Thyroid gland (tissue), 4 donors: Measurements from ENCODE around the gene FNBP1.

Experiments used
- POLR2A ChIP-seq, 2 donors: fragments of 450-650 bp; IDR thresholded peaks; one replicate each; pipeline ENCODE4 v1.6.1; 2017; ENCODE audit warnings: antibody characterized with exemption in 2 of 2, mild to moderate bottlenecking in 2 of 2, moderate library complexity in 1 of 2
- TF ChIP-seq, protein P1 (sequence below), 6 experiments: fragments of 200-600 bp in 3 of 6; fragments of 450-650 bp in 3 of 6; sonication (generic) in 3 of 6; IDR thresholded peaks; one replicate each; pipeline ENCODE4 v1.5.1; 2016 to 2019; ENCODE audit warnings: antibody characterized with exemption in 6 of 6, mild to moderate bottlenecking in 2 of 6, inconsistent platforms in 1 of 6, moderate library complexity in 1 of 6

DNA sequence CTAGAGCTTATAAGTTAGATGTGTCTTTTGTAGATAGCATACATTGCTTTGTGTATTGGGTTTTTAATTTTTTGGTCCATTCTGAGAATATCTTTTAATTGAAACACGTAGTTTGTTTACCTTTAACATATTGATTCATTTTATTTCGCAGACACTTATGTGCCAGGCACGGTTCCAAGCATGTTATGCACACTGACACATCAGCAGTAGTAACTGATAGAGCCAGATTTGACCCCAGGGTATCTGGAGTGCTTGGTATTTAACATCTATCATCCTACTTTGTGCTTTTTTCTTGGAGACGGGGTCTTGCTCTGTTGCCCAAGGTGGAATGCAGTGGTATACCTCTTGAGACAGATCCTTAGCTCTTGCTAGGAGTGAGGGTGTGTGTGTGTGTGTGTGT lies 135.8 kb downstream of the FNBP1 start:
- TF ChIP-seq, protein P1, sequence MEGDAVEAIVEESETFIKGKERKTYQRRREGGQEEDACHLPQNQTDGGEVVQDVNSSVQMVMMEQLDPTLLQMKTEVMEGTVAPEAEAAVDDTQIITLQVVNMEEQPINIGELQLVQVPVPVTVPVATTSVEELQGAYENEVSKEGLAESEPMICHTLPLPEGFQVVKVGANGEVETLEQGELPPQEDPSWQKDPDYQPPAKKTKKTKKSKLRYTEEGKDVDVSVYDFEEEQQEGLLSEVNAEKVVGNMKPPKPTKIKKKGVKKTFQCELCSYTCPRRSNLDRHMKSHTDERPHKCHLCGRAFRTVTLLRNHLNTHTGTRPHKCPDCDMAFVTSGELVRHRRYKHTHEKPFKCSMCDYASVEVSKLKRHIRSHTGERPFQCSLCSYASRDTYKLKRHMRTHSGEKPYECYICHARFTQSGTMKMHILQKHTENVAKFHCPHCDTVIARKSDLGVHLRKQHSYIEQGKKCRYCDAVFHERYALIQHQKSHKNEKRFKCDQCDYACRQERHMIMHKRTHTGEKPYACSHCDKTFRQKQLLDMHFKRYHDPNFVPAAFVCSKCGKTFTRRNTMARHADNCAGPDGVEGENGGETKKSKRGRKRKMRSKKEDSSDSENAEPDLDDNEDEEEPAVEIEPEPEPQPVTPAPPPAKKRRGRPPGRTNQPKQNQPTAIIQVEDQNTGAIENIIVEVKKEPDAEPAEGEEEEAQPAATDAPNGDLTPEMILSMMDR (IDR thresholded peaks at IDR 0.05), result no peak
- no peak for TF ChIP-seq POLR2A (IDR thresholded peaks at IDR 0.05)
